HG03064 (cell line): ENCODE measurements around the gene SUZ12.
A peak's percentile ranks its signal among the peaks of the same experiment; 100 is the strongest.
"Not testable (repeated sequence)": the region's sequence is repeated elsewhere in the genome, so short reads cannot be mapped to it uniquely, and the experiment has no call there.

ENCODE experiments used
- ATAC-seq: cut with Tn5 transposase; IDR thresholded peaks from one replicate; pipeline ENCODE4 v1.9.1; 2021; ENCODE audit warnings: low read depth; ENCODE audit not compliant: unreplicated experiment

Gene SUZ12

GRCh38 chr17:31942396-31942795, 5.6 kb downstream of the SUZ12 start:
- ATAC-seq, result not testable (repeated sequence)

GRCh38 chr17:31951953-31952352, 15.1 kb downstream of the SUZ12 start:
- not testable (repeated sequence) for ATAC-seq

DNA sequence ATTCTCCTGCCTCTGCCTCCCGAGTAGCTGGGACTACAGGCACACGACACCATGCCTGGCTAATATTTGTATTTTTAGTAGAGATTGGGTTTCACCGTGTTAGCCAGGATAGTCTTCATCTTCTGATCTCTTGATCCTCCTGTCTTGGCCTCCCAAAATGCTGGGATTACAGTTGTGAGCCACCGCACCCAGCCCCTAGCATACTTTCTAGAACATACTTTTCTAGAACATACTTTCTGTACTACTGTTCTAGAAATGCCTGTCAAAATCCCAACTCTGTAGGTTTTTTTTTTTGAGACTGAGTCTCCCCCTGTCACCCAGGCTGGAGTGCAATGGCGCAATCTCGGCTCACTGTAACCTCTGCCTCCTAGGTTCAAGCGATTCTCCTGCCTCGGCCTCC, 27.3 kb downstream of the SUZ12 start:
- not testable (repeated sequence) for ATAC-seq

- no peak for ATAC-seq
Measured at GRCh38 chr17:31967648-31968047, 30.8 kb downstream of the SUZ12 start.

DNA sequence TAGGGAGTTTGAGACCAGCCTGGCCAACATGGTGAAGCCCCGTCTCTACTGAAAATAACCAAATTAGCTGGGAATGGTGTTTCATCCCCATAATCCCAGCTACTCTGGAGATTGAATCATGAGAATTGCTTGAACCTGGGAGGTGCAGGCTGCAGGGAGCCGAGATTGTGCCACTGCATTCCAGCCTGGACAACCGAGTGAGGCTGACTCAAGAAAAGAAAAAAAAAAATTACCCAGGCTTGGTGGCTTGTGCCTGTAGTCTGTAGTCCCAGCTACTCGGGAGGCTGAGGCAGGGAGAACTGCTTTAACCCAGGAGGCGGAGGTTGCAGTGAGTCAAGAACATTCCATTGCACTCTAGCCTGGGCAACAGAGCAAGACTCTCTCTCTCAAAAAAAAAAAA, 33.6 kb downstream of the SUZ12 start:
- ATAC-seq, result not testable (repeated sequence)

DNA sequence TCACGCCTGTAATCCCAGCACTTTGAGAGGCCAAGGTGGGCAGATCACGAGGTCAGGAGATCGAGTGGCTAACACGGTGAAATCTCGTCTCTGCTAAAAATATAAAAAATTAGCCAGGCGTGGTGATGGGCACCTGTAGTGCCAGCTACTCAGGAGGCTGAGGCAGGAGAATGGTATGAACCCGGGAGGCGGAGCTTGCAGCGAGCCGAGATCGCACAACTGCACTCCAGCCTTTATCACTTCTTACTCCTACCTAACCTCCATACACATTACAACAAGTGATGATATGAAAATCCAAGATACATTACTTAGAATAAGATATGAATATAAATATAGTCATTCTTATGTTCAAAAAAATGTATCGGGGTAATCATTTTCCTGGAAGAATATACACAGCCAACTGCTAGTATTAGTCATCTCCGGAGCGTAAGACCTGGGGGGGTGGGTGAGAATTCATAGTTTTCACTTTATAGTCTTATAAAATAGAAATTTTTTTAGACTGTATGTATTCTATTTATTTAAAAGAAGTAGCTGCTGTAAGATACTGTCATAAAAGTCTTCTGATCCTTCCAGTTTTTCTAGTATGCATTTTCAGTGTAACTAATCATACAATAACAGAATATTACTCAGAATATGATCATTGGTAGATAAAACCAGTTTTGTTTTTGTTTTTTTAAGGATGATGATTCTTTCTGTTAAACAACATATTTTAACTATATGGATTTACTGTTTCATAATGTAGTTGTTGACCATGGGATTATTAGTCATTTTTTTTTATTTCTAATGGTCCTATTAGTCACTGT, 37.7 kb downstream of the SUZ12 start:
- not testable (repeated sequence) for ATAC-seq

DNA sequence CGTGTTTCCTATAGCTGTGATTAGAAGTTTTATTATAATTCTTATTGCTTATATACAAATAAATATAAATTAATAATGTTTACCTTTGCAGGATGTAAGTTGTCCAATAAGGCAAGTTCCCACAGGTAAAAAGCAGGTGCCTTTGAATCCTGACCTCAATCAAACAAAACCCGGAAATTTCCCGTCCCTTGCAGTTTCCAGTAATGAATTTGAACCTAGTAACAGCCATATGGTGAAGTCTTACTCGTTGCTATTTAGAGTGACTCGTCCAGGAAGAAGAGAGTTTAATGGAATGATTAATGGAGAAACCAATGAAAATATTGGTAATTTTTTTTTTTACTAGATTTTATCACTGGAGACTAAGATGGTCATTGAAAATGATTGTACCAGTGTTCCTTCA, 38.6 kb downstream of the SUZ12 start:
- ATAC-seq, result not testable (repeated sequence)

- not testable (repeated sequence) for ATAC-seq
Measured at GRCh38 chr17:31991821-31992220, 55.0 kb downstream of the SUZ12 start.

GRCh38 chr17:31997005-31997404, 60.2 kb downstream of the SUZ12 start:
- no peak for ATAC-seq

- ATAC-seq, result peak; percentile 69
Measured at GRCh38 chr17:32006957-32007462, 70.2 kb downstream of the SUZ12 start, which contains the start of gene LRRC37B. Gene LRRC37B, plus strand, starts transcription at chr17:32007383. Its CDS starts 14,010 bp downstream, at chr17:32021393.

DNA sequence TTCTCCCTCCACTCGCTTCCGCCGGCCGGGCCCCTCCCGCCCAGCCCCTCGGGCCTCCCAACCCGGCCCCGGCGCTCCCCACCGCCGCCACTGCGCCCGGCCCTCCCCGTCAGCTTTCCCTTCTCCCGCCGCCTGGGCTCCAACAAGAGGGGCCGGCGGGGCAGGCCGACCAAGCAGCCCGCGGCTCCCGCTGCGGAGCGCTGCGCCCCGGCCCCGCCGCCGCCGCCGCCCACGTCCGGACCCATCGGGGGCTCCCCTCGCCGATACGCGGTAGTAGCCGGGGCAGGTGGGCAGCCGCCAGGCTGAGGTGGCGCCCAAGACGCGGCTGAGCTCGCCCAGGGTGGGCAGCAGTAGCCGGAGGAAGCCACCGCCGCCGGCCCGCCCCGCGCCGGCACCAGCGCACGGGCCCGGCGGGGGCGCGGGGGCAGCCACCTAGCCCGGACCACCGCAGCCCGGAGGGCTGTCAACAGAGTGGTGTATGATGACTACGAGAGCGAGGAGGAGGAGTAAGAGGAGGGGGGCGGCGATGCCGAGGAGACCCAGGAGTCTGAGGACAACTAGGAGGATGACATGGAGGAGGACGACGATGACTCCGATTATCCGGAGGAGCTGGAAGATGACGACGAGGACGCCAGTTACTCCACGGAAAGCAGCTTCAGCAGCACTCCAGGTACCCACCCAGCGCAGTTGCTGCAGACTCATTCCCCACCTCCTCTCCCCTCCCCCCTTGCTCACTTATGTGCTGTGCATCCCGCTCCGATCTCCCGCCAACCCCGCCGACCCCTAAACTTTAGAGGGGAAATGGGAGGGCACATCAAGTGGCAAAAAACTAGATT, 70.9 kb downstream of the SUZ12 start:
- ATAC-seq, result peak; percentile 27

DNA sequence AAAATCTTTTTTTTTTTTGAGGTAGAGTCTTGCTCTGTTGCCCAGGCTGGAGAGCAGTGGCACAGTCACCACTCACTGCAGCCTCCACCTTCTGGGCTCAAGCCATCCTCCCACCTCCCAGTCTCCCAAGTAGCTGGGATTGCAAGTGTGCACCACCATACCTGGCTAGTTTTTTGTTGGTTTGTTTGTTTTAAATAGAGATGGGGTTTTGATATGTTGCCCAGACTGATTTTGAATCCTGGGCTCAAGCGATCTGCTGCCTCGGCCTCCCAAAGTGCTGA, 72.4 kb downstream of the SUZ12 start:
- ATAC-seq, result no peak

DNA sequence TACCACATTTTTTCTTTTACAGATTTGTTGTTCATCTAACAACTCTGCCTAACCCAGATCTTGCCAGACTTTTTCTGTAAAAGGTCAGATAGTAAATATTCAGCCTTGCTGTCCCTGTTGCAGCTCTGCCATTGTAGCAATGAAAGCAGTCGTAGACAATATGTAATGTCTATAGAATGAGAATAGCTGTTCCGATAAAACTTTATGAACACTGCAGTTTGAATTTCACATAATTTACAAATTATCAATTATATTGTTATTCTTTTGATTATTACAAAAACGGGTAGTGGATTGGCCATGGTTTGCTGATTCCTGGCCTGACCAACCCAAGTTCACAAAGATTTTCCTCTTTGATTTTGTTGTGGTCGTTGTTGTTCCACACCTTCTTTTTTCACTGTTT, 73.3 kb downstream of the SUZ12 start:
- ATAC-seq, result no peak

- no peak for ATAC-seq
Measured at GRCh38 chr17:32015245-32016013, 78.6 kb downstream of the SUZ12 start.

GRCh38 chr17:32016231-32016630, 79.4 kb downstream of the SUZ12 start:
- no peak for ATAC-seq

- ATAC-seq, result no peak
Measured at GRCh38 chr17:32019228-32019627, 82.4 kb downstream of the SUZ12 start.

- ATAC-seq, result no peak
Measured at GRCh38 chr17:32020943-32021614, 84.3 kb downstream of the SUZ12 start.

DNA sequence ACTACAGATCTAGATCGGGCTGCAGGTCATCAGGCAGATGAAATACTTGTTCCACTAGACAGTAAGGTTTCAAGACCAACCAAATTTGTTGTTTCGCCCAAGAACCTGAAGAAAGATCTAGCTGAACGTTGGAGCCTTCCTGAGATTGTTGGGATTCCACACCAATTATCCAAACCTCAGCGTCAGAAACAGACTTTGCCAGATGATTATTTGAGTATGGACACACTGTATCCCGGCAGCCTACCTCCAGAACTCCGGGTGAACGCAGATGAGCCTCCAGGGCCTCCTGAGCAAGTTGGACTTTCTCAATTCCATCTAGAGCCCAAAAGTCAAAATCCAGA, 84.8 kb downstream of the SUZ12 start:
- ATAC-seq, result no peak

DNA sequence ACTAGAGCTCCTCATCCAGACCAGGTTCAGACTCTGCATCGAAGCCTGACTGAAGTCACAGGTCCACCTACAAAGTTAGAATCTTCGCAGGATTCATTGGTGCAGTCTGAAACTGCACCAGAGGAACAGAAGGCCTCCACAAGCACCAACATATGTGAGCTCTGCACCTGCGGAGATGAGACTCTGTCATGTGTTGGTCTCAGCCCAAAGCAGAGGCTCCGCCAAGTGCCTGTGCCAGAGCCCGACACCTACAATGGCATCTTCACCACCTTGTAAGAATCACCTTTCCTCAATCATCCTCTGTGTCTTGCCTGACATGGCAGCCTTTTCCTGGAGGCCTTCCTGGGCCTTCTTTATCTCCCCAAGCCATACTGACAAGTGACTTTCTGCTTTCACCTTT, 85.7 kb downstream of the SUZ12 start:
- ATAC-seq, result not testable (repeated sequence)

DNA sequence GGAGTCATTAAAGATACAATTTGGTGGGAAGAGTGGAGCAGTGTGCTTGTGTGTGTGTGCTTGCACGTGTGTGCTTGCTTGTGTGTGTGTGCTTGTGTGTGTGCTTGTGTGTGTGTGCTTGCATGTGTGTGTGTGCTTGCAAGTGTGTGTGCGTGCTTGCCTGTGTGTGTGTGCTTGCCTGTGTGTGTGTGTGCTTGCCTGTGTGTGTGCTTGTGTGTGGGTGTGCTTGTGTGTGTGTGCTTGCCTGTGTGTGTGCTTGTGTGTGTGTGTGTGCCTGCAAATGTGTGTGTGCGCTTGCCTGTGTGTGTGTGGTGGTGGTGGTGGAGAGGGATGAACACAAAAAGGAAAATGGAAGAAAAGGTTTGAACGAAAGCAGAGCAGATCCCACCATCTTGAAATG, 90.5 kb downstream of the SUZ12 start:
- not testable (repeated sequence) for ATAC-seq
